ENCODE data around the gene IPPK.

Gene IPPK

DNA sequence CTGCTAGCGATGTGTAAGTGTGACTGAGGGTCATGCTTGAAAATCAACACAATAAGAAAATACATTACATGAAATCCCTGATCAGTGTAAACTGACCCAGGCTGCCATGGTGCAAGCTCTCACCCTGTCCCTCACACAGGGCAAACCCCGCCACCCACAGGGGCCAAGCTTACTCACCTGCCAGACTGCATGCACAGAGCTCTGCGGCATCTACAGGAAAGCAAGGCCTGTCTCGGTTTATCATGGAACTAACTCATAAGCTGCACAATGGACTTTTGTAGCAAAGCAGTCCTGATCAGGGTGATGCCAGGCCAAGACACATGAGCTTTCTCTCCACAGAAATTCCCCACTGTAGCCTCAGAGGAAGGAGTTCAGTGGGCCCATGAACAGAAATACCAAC is 9.7 kb downstream of the IPPK start:
- CTCF ChIA-PET: interaction anchor here (0.6 to 1.1 kb wide), 2 partner anchors 105 to 131 kb away, joined by 4 read pairs; no protein-coding TSS in a partner anchor
- Histone ChIP-seq H3K27ac (ENCODE audit: extremely low read depth, low read depth, low read length) (no peak overlapping the region), H3K4me3 (ENCODE audit: low read depth, low read length) (no peak overlapping the region), H3K4me1 (ENCODE audit: control insufficient read depth, insufficient read depth, low read length) (0 out of 2 replicates have a peak, but pooled peaks cover 3% of the 10 kb centered on the region), H3K36me3 (ENCODE audit: control insufficient read depth in 2 of 2, insufficient read depth in 1 of 2, low read length in 2 of 2) (peaks cover 0 to 45% of the 10 kb centered on the region in 2 experiments; a peak in 1 of 3 replicates), H3K9me3 (ENCODE audit: control insufficient read depth, insufficient read depth, low read depth, low read length) (no peaks in the 10 kb centered on the region)
- TF ChIP-seq ZNF530 (tag by site-specific recombination; IDR thresholded peaks at IDR 0.05; ENCODE audit: low read depth) (no peak), ZNF837 (tag by site-specific recombination; IDR thresholded peaks at IDR 0.05) (no peak), ZNF624 (tag by site-specific recombination; IDR thresholded peaks at IDR 0.05) (no peak), SCRT1 (tag by site-specific recombination; IDR thresholded peaks at IDR 0.05; ENCODE audit: borderline replicate concordance) (no peak)
- TF ChIP-seq, protein P1, sequence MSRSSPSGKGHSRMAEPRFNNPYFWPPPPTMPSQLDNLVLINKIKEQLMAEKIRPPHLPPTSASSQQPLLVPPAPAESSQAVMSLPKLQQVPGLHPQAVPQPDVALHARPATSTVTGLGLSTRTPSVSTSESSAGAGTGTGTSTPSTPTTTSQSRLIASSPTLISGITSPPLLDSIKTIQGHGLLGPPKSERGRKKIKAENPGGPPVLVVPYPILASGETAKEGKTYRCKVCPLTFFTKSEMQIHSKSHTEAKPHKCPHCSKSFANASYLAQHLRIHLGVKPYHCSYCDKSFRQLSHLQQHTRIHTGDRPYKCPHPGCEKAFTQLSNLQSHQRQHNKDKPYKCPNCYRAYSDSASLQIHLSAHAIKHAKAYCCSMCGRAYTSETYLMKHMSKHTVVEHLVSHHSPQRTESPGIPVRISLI (tag by site-specific recombination; IDR thresholded peaks at IDR 0.05): no peak
- POLR2A ChIA-PET: interaction anchor here (1.8 kb wide), 1 partner anchor 10 kb away, joined by 9 read pairs; the partner anchor contains the start of gene IPPK

DNA sequence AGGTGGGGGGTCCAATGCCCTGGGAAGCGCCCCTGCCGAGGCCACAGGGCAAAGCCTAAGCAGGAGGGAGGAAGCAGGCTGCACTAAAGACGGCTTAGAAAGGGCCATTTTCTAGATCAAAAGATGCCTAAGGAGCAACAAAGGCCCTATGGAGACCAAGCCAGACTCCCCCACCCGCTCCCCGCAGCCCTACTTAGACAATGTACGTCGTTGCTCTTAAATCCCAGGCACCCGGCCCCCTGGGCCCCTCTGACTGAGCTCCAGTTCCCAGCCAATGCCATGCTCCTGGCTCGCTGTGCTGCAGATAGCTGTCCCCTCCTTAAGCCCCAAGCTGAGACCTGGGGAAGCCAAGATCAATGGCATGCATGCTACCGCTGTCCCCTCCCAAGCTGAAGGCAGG is 10.3 kb downstream of the IPPK start:
- ChIA-PET POLR2A (interaction anchor here (1.8 kb wide), 1 partner anchor 11 kb away, joined by 9 read pairs; the partner anchor contains the start of gene IPPK), CTCF (interaction anchor here (0.6 to 1.5 kb wide), 6 partner anchors 132 to 825 kb away, joined by 3 to 4 read pairs (median 4); no protein-coding TSS in a partner anchor)
- H3K9me3 ChIP-seq (ENCODE audit: control insufficient read depth, insufficient read depth, low read depth, low read length): no peaks in the 10 kb centered on the region
- 0 out of 2 replicates have a peak, but pooled peaks cover 2% of the 10 kb centered on the region for H3K4me1 ChIP-seq (ENCODE audit: control insufficient read depth, insufficient read depth, low read length)
- TF ChIP-seq ZNF549 (tag by site-specific recombination; IDR thresholded peaks at IDR 0.05): no peak
- TF ChIP-seq, protein P2, sequence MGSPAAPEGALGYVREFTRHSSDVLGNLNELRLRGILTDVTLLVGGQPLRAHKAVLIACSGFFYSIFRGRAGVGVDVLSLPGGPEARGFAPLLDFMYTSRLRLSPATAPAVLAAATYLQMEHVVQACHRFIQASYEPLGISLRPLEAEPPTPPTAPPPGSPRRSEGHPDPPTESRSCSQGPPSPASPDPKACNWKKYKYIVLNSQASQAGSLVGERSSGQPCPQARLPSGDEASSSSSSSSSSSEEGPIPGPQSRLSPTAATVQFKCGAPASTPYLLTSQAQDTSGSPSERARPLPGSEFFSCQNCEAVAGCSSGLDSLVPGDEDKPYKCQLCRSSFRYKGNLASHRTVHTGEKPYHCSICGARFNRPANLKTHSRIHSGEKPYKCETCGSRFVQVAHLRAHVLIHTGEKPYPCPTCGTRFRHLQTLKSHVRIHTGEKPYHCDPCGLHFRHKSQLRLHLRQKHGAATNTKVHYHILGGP (tag by site-specific recombination; IDR thresholded peaks at IDR 0.05): no peak
- no peak for TF ChIP-seq ZNF169 (tag by site-specific recombination; IDR thresholded peaks at IDR 0.05)
- TF ChIP-seq ZNF391 (tag by site-specific recombination; IDR thresholded peaks at IDR 0.05; ENCODE audit: borderline replicate concordance, low read depth): no peak
- TF ChIP-seq ZNF214 (tag by site-specific recombination; IDR thresholded peaks at IDR 0.05; ENCODE audit: borderline replicate concordance): no peak
- H3K27ac ChIP-seq (ENCODE audit: extremely low read depth, low read depth, low read length): no peak overlapping the region
- no peak overlapping the region for H3K4me3 ChIP-seq (ENCODE audit: low read depth, low read length)
- H3K36me3 ChIP-seq (ENCODE audit: control insufficient read depth in 2 of 2, insufficient read depth in 1 of 2, low read length in 2 of 2): peaks cover 0 to 49% of the 10 kb centered on the region in 2 experiments; a peak in 1 of 3 replicates

DNA sequence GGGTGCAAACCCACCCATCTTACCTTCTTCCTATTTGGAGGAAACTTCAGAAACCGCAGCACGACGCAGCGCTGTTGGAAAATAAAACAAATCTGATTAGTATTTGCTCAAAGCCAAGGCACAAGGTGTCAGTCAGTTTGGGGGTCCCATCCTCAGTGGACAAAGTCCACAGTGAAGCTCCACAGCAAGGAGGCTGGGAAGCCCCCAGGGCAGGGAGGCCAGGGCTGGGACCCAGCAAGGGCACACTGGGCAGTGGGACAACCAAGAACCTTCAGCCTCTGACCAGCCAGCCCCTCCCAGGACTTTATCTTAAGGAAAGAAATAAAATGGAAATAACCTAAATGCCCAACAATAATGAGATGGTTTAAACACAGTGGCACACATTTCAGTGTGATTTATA is 11.3 kb downstream of the IPPK start:
- Histone ChIP-seq H3K27ac (ENCODE audit: extremely low read depth, low read depth, low read length) (no peak overlapping the region), H3K4me1 (ENCODE audit: control insufficient read depth, insufficient read depth, low read length) (peaks cover 5% of the 10 kb centered on the region; the same call in 1 of the 2 replicates), H3K4me3 (ENCODE audit: low read depth, low read length) (no peak overlapping the region), H3K9me3 (ENCODE audit: control insufficient read depth, insufficient read depth, low read depth, low read length) (no peaks in the 10 kb centered on the region), H3K36me3 (ENCODE audit: control insufficient read depth in 2 of 2, insufficient read depth in 1 of 2, low read length in 2 of 2) (peaks cover 0 to 51% of the 10 kb centered on the region in 2 experiments; a peak in 1 of 3 replicates)
- CTCF ChIA-PET: interaction anchor here (0.7 to 1.5 kb wide), 2 partner anchors 520 to 824 kb away, joined by 3 to 4 read pairs; no protein-coding TSS in a partner anchor
- POLR2A ChIA-PET: no interaction called here
- TF ChIP-seq, protein P3, sequence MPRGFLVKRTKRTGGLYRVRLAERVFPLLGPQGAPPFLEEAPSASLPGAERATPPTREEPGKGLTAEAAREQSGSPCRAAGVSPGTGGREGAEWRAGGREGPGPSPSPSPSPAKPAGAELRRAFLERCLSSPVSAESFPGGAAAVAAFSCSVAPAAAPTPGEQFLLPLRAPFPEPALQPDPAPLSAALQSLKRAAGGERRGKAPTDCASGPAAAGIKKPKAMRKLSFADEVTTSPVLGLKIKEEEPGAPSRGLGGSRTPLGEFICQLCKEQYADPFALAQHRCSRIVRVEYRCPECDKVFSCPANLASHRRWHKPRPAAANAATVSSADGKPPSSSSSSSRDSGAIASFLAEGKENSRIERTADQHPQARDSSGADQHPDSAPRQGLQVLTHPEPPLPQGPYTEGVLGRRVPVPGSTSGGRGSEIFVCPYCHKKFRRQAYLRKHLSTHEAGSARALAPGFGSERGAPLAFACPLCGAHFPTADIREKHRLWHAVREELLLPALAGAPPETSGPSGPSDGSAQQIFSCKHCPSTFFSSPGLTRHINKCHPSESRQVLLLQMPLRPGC (tag by site-specific recombination; IDR thresholded peaks at IDR 0.05): no peak
- TF ChIP-seq, protein P4, sequence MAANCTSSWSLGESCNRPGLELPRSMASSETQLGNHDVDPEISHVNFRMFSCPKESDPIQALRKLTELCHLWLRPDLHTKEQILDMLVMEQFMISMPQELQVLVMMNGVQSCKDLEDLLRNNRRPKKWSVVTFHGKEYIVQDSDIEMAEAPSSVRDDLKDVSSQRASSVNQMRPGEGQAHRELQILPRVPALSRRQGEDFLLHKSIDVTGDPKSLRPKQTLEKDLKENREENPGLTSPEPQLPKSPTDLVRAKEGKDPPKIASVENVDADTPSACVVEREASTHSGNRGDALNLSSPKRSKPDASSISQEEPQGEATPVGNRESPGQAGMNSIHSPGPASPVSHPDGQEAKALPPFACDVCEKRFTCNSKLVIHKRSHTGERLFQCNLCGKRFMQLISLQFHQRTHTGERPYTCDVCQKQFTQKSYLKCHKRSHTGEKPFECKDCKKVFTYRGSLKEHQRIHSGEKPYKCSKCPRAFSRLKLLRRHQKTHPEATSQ (tag by site-specific recombination; IDR thresholded peaks at IDR 0.05): no peak
- TF ChIP-seq, protein P5, sequence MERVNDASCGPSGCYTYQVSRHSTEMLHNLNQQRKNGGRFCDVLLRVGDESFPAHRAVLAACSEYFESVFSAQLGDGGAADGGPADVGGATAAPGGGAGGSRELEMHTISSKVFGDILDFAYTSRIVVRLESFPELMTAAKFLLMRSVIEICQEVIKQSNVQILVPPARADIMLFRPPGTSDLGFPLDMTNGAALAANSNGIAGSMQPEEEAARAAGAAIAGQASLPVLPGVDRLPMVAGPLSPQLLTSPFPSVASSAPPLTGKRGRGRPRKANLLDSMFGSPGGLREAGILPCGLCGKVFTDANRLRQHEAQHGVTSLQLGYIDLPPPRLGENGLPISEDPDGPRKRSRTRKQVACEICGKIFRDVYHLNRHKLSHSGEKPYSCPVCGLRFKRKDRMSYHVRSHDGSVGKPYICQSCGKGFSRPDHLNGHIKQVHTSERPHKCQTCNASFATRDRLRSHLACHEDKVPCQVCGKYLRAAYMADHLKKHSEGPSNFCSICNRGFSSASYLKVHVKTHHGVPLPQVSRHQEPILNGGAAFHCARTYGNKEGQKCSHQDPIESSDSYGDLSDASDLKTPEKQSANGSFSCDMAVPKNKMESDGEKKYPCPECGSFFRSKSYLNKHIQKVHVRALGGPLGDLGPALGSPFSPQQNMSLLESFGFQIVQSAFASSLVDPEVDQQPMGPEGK (tag by site-specific recombination; IDR thresholded peaks at IDR 0.05): no peak
- TF ChIP-seq EGR2 (tag by site-specific recombination; IDR thresholded peaks at IDR 0.05; ENCODE audit: low read depth) (no peak), ZBTB7A (tag by site-specific recombination; IDR thresholded peaks at IDR 0.05; ENCODE audit: low read depth) (no peak), OSR2 (tag by site-specific recombination; IDR thresholded peaks at IDR 0.05) (no peak), ZBTB17 (tag by site-specific recombination; IDR thresholded peaks at IDR 0.05) (no peak), ZFP69B (tag by site-specific recombination; IDR thresholded peaks at IDR 0.05) (no peak)
- TF ChIP-seq, protein P6, sequence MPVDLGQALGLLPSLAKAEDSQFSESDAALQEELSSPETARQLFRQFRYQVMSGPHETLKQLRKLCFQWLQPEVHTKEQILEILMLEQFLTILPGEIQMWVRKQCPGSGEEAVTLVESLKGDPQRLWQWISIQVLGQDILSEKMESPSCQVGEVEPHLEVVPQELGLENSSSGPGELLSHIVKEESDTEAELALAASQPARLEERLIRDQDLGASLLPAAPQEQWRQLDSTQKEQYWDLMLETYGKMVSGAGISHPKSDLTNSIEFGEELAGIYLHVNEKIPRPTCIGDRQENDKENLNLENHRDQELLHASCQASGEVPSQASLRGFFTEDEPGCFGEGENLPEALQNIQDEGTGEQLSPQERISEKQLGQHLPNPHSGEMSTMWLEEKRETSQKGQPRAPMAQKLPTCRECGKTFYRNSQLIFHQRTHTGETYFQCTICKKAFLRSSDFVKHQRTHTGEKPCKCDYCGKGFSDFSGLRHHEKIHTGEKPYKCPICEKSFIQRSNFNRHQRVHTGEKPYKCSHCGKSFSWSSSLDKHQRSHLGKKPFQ (tag by site-specific recombination; IDR thresholded peaks at IDR 0.05): no peak
- TF ChIP-seq, protein P7, sequence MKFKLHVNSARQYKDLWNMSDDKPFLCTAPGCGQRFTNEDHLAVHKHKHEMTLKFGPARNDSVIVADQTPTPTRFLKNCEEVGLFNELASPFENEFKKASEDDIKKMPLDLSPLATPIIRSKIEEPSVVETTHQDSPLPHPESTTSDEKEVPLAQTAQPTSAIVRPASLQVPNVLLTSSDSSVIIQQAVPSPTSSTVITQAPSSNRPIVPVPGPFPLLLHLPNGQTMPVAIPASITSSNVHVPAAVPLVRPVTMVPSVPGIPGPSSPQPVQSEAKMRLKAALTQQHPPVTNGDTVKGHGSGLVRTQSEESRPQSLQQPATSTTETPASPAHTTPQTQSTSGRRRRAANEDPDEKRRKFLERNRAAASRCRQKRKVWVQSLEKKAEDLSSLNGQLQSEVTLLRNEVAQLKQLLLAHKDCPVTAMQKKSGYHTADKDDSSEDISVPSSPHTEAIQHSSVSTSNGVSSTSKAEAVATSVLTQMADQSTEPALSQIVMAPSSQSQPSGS (tag by site-specific recombination; IDR thresholded peaks at IDR 0.05; ENCODE audit: low read depth): no peak

Data from HEK293 (cell line).